LNCAP (cell line): ENCODE data around the gene SUCNR1.

Experiments used
- TF ChIP-seq, protein P1 (sequence below): fragments of 450-650 bp; IDR thresholded peaks from 2 replicates; pipeline ENCODE4 v1.5.1; 2017; ENCODE audit warnings: mild to moderate bottlenecking

Gene SUCNR1, protein sequence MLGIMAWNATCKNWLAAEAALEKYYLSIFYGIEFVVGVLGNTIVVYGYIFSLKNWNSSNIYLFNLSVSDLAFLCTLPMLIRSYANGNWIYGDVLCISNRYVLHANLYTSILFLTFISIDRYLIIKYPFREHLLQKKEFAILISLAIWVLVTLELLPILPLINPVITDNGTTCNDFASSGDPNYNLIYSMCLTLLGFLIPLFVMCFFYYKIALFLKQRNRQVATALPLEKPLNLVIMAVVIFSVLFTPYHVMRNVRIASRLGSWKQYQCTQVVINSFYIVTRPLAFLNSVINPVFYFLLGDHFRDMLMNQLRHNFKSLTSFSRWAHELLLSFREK

DNA sequence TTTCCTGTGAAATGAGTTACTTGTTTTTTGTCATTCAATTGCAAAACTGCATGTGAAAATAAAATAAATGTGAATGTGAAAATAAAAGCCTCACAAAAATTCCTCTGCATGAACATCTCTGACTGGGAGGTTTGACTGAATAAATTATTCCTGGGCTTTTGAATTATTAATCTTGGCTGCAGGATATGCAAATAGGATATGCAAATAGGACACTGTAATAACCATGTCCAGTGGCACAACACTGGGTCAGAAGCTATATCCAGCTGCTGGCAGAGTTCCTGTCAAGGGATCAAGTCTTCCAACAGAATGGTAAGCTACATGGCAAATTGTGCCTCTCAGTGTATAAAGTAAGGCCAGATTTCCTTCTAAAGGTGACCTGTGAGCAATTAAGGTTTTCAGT is at the start of gene SUCNR1:
Gene SUCNR1 (plus strand): TSS at position 246 of the 400 bp plus-strand sequence. CDS start 6,250 bp downstream, outside the sequence.
- TF ChIP-seq, protein P1, sequence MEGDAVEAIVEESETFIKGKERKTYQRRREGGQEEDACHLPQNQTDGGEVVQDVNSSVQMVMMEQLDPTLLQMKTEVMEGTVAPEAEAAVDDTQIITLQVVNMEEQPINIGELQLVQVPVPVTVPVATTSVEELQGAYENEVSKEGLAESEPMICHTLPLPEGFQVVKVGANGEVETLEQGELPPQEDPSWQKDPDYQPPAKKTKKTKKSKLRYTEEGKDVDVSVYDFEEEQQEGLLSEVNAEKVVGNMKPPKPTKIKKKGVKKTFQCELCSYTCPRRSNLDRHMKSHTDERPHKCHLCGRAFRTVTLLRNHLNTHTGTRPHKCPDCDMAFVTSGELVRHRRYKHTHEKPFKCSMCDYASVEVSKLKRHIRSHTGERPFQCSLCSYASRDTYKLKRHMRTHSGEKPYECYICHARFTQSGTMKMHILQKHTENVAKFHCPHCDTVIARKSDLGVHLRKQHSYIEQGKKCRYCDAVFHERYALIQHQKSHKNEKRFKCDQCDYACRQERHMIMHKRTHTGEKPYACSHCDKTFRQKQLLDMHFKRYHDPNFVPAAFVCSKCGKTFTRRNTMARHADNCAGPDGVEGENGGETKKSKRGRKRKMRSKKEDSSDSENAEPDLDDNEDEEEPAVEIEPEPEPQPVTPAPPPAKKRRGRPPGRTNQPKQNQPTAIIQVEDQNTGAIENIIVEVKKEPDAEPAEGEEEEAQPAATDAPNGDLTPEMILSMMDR, result no peak

DNA sequence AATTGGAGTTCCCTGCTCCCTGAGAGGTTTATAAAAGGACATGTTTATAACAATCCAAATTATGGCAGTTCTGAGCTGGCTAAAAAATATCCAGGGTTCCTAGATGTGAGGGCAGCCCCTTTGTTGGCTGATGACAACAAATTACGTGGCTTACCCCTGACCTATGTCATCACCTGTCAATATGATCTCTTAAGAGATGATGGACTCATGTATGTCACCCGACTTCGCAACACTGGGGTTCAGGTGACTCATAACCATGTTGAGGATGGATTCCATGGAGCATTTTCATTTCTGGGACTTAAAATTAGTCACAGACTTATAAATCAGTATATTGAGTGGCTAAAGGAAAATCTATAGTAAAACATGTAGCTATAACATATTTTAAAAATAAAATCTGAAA is 45.6 kb upstream of the SUCNR1 start:
- TF ChIP-seq, protein P1, result no peak

DNA sequence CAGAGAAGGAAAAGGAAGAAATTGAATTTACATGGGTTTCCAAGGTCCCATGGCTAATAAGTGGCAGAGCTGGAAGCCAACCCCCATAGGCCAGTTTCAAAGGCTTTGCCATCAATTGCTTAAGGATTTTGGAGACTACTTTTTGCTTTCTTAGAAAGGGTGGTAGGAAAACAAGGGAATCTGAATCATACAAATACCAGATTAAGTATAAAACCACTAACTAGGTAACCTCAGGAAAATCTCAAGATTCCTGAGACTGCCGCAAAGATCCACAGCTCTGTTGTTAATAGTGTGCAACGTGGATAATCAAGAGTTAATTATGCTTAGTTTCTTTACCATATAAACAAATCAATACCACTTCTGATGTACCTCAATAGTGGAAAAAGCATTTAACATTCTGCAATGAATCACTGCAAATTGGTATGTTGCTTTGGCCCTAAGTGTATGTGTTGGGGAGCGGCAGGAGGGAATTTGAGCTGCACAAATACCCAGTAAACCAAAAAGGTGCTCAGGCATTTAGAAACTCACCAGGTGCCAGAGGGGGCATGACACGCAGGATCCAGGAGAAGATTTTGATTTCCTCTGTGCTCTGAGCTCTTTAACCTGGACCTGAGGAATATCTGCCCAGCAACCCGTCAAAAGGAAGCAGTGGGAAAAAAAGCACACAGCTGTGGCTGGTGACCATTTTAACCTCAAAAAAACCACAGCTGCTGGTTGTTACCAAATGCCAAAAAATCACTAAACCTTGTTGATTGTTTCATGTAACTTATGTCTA is 37.5 kb upstream of the SUCNR1 start:
- TF ChIP-seq, protein P1, result no peak

DNA sequence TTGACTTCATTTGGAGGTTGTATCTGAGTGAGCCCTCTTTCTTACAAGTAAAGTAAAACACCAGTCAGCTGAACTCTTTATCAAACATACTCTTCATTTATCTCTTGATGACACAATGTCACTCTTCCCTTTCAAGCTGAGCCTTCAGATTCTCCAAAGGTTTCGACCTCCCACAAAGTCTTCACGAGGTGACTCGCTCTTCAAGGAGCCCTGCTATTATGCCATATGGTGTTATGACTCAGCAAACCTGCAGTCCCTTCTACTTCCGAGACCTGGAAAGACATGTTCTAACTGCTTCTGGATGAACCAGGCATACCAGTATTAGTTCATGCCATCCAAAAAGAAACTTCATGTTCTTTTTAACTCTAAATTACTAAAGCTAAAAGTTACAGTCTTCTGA is 36.4 kb upstream of the SUCNR1 start:
- TF ChIP-seq, protein P1, result no peak

DNA sequence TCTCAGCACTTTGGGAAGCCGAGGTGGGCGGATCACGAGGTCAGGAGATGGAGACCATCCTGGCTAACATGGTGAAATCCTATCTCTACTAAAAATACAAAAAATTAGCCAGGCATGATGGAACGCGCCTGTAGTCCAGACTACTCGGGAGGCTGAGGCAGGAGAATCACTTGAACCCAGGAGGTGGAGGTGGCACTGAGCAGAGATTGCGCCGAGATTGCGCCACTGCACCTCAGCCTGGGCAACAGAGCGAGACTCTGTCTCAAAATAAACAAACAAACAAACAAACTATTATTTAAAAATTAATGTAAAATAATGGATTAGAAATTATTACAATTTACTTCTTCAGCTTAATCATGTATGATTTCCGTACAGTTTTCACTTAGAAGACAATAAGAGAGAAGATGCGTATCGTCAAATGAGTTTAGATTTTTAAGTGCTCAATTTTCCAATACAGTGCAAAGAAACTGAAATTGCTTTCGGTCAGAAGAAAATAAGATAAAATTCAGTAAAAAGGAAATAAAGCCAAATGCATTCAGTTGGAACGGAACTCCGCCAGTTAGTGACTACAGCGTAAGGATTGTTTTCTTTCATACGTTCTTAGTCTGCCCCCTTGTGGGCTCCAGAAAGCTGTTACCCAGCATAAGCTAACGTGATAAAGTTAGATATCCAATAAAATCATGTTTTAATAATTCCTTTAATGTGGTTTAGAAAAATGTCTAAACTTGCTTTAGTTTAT is 34.7 kb upstream of the SUCNR1 start:
- TF ChIP-seq, protein P1, result peak; percentile 84

DNA sequence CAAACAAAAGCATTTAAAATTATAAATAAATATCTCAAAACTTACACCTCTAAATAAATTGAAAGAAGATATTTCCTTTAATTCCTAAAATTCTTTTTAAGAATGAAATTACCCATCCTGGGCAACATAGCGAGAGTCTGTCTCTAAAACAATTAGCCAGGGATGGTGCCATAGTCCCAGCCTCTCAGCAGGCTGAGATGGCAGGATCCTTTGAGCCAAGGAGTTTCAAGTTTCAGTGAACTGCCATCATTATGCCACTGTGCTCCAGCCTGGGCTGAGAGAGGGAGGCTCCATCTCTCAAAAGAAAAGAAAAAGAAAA is 34.2 kb upstream of the SUCNR1 start:
- TF ChIP-seq, protein P1, result 0 out of 2 replicates have a peak, but pooled peaks have one; percentile 7

DNA sequence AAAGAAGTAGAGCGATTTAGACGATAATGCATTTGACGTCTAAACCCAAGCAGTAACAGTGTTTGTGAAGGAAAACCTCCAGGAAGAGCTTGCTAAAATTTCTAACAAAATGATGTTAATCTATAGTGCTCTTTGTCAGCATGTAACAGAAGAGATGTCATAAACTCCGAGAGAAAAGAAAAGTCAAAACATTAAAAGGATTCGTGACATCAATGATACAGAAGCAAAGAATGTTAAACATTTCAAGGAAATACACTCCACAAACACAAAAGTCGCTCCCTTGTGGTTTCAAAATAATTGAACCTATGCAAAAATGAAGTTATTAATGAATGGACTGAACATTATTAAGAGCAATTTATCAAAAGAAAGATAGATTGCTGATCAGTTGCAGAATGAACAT is 31.6 kb upstream of the SUCNR1 start:
- TF ChIP-seq, protein P1, result no peak
